Small intestine (tissue), 7 donors: ENCODE measurements around the gene MYBPH. TPM values are rescaled to one million over a fixed set of nuclear protein-coding genes. Genes with fewer than 3 reads are reported as not detected.

Experiments used
- DNase-seq, 2 donors: peaks; one replicate each; pipeline versions ENCODE4 v3.0.0 to v3.0.0-alpha.2; 2013
- FAIRE-seq: peaks from 2 replicates; lab custom pipeline; 2012; peaks lifted over from hg19 to GRCh38; lab: Jason Lieb, UNC
- H3K27ac ChIP-seq, 3 donors: one replicate each; pipeline ENCODE4 v1.5.1; 2013; ENCODE audit warnings: low read length in 2 of 3, mild to moderate bottlenecking in 2 of 3, control low read depth in 1 of 3, inconsistent platforms in 1 of 3, low read depth in 1 of 3, moderate library complexity in 1 of 3
- H3K27me3 ChIP-seq, 3 donors: one replicate each; pipeline ENCODE4 v1.6.1; 2013; ENCODE audit warnings: low read length in 3 of 3, inconsistent platforms in 1 of 3; ENCODE audit not compliant: control insufficient read depth in 3 of 3, insufficient read depth in 3 of 3
- H3K36me3 ChIP-seq, 3 donors: one replicate each; pipeline ENCODE4 v1.6.1; 2013; ENCODE audit warnings: low read length in 3 of 3, inconsistent platforms in 1 of 3, low read depth in 1 of 3, mild to moderate bottlenecking in 1 of 3, moderate library complexity in 1 of 3; ENCODE audit not compliant: control insufficient read depth in 3 of 3, insufficient read depth in 2 of 3
- H3K4me1 ChIP-seq, 3 donors: one replicate each; pipeline ENCODE4 v1.6.1; 2013; ENCODE audit warnings: low read length in 2 of 3, inconsistent platforms in 1 of 3, low read depth in 1 of 3, mild to moderate bottlenecking in 1 of 3, moderate library complexity in 1 of 3; ENCODE audit not compliant: control insufficient read depth in 3 of 3, insufficient read depth in 2 of 3
- H3K4me3 ChIP-seq, 3 donors: one replicate each; pipeline ENCODE4 v1.5.1; 2013; ENCODE audit warnings: low read length in 3 of 3, control low read depth in 1 of 3, inconsistent platforms in 1 of 3, low read depth in 1 of 3, mild to moderate bottlenecking in 1 of 3, moderate library complexity in 1 of 3
- H3K9me3 ChIP-seq, 2 donors: one replicate each; pipeline ENCODE4 v1.6.1; 2013; ENCODE audit warnings: low read depth in 1 of 2, low read length in 1 of 2; ENCODE audit not compliant: control insufficient read depth in 2 of 2, insufficient read depth in 1 of 2
- WGBS, 3 donors: extraction: QIAGEN DNeasy Blood & Tissue Kit; methylation state at CpG; one replicate each; pipeline ENCODE4 v1.1.7; 2013; 5-methylcytosine and 5-hydroxymethylcytosine counted together
- polyA plus RNA-seq, 4 donors: library from polyadenylated mRNA; stranded (reverse) in 3 of 4; unstranded in 1 of 4; fragments of 200-250 nt in 3 of 4; fragments of 120-200 nt in 1 of 4; gene quantifications; one replicate each; pipeline versions ENCODE4 v1.2.1 to v1.2.3, GENCODE V29; 2013
- donor health status: healthy with polysubstance abuse.
- donor health status: control.
- donor health status: control.
- donor health status: Bipolar disorder and iron deficiency.
- donor health status: healthy.

Gene MYBPH
- polyA plus RNA-seq, 4 donors = 1.1 TPM; not detected in 3

DNA sequence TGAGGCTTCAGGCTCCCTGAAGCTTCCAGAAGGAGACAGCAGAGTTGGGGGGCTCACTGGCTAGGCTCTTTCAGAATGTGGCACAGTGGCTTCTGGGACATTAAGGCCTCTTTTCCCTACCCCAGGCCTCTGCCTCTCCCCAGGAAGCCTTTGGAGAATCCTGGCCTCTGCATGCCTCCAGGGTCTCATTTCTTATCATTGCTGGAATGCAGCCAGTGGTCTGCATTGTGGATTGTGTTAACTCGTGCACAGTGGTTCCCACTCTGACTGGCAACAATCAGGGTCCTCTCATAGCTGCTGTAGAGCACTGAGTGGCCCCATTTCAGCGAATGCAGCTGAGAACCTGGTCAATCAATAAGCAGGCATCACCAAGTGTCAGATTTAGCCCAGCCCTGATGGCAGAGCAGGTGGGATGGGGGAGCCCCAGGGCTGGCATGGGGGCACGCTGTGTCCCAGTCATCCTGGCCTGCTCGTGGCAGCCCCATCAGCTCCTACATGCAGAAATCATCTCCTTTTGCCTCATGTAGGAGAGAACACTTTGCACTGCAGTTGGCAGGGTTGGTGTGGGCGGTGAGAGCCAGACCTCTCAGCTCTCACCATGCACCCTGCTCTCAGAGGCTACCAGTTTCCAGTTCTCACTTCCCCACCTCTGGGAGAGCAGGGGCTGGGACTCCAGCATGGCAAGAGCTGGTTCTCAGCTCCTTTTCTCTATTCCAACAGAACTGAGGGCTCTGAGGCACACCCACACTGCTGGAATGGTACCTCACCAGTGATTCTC is 34.7 kb downstream of the MYBPH start:
- Histone ChIP-seq H3K27me3 (no peaks in the 10 kb centered on the region), H3K27ac (no peak overlapping the region), H3K36me3 (no peaks in the 10 kb centered on the region), H3K4me3 (no peak overlapping the region), H3K9me3 (peaks cover 0 to 3% of the 10 kb centered on the region in 2 donors), H3K4me1 (peaks cover 0 to under 1% (median 0%) of the 10 kb centered on the region in 3 donors)
- WGBS, 3 donors = 47 to 70% (median 60%) methylated on average over 5 of the region's 5 CpGs
- DNase-seq (no peak), FAIRE-seq (no peak)

DNA sequence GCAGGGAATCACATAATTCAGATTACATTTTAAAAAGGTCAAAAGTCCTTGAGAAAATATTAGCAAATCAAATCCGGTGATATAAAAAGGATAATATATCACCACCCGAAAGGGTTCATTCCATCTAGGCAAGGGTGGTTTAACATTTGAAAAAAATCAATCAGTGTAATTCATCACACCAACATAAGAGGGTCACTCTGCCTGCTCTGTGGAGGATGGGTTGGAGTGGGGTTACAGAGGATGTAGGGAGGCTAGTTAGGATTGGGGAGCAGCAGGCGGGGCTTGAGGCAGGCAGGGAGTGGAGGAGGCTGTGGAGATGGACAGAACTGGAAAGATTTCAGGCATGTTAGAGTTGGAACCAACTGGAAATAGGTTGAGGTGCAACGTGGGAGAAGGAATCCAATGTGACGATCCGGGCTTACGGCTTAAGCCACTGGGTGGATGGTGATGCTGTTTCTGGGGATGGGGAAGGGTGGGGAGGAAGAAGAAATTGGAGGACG is 35.6 kb downstream of the MYBPH start:
- DNase-seq = no peak
- no peak for FAIRE-seq
- WGBS, 3 donors = 76 to 83% (median 78%) methylated on average over 8 of the region's 8 CpGs
- Histone ChIP-seq H3K4me1 (peaks cover 0 to 3% (median 0%) of the 10 kb centered on the region in 3 donors), H3K27ac (no peak overlapping the region), H3K36me3 (no peaks in the 10 kb centered on the region), H3K9me3 (peaks cover 0 to 3% of the 10 kb centered on the region in 2 donors), H3K4me3 (no peak overlapping the region), H3K27me3 (no peaks in the 10 kb centered on the region)

DNA sequence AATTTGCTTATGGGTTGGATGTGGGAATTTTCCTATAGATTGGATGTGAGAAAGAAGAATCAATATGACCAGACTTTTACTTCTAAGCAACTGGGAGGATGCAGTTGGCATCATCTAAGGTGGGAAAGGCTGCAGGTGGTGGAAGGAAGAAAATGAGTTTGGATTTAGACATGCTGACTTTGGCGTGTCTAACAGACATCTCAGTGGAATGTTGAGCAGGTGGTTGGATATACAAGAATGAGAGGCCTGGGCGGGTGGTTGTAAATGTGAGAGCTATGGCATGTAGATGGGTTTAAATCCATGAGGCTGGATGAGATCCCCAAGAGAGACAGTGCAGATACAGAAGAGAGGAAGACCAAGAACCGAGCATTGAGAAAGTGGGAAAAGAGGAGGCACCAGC is 37.6 kb downstream of the MYBPH start:
- FAIRE-seq = no peak
- Histone ChIP-seq H3K4me1 (peaks cover 0 to 3% (median 0%) of the 10 kb centered on the region in 3 donors), H3K36me3 (no peaks in the 10 kb centered on the region), H3K9me3 (peaks cover 0 to 2% of the 10 kb centered on the region in 2 donors), H3K4me3 (no peak overlapping the region), H3K27me3 (no peaks in the 10 kb centered on the region), H3K27ac (no peak overlapping the region)
- WGBS, 3 donors = 63 to 79% (median 72%) methylated on average over 3 of the region's 3 CpGs
- DNase-seq = no peak

DNA sequence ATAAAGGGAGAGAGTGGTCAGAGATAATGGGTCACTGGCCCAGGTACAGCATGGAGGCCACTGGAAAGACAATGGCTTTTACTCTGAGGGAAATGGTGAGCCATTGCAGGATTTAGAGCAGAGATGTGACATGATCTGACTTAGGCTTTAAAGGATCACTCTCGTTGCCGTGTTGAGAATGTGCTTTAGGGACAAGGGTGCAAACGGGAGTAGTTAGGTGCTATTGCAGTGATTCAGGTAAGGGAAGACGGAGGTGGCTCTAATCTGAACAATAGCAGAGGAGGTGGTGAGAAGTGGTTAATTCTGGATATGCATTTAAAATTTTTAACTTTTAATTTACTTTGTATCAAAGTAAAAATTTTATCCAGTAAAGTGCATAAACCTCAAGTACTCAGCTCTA is 38.3 kb downstream of the MYBPH start:
- no peak for FAIRE-seq
- 89 to 91% (median 90%) methylated on average over 4 of the region's 4 CpGs for WGBS, 3 donors

DNA sequence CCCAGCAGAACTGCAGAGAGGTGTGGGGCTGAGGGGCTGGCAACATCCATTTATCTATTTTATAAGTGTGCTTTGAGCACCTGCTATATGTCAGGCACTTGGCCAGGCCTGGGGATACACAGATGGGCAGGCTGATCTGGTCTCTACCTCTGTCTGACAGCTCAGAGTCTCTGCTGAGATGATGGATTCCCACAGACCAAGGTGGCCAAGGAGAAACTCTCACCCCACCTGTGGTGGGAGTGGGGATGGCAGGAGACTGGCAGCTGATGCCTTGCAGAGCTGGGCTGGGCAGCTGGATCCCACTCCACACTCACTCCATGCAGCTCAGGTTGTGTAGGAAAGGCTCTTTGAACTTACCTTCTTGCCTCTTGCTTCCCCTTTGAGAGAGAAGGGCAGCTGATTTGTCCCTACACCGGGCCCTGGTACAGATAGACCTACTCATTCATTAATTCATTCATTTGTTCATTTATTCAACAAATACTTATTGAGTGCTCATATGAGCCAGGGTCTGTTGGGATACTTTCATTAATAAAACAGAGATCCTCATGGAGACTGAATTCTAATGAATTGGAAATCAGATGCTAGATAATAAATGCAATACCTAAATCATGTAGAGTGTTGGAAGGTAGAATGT is 39.1 kb downstream of the MYBPH start:
- FAIRE-seq (no peak), DNase-seq (no peak)
- no peak overlapping the region for H3K4me3 ChIP-seq
- no peaks in the 10 kb centered on the region for H3K36me3 ChIP-seq
- no peak overlapping the region for H3K27ac ChIP-seq
- peaks cover 0 to 3% (median 0%) of the 10 kb centered on the region in 3 donors for H3K4me1 ChIP-seq
- no peaks in the 10 kb centered on the region for H3K27me3 ChIP-seq
- no peaks in the 10 kb centered on the region for H3K9me3 ChIP-seq
- 88 to 91% (median 89%) methylated on average over 1 of the region's 1 CpG for WGBS, 3 donors

More for the DNA sequence above, 38.3 kb downstream of the MYBPH start:
- Histone ChIP-seq H3K27ac (no peak overlapping the region), H3K36me3 (no peaks in the 10 kb centered on the region), H3K9me3 (no peaks in the 10 kb centered on the region), H3K4me3 (no peak overlapping the region), H3K4me1 (peaks cover 0 to 3% (median 0%) of the 10 kb centered on the region in 3 donors), H3K27me3 (no peaks in the 10 kb centered on the region)
- DNase-seq = no peak

DNA sequence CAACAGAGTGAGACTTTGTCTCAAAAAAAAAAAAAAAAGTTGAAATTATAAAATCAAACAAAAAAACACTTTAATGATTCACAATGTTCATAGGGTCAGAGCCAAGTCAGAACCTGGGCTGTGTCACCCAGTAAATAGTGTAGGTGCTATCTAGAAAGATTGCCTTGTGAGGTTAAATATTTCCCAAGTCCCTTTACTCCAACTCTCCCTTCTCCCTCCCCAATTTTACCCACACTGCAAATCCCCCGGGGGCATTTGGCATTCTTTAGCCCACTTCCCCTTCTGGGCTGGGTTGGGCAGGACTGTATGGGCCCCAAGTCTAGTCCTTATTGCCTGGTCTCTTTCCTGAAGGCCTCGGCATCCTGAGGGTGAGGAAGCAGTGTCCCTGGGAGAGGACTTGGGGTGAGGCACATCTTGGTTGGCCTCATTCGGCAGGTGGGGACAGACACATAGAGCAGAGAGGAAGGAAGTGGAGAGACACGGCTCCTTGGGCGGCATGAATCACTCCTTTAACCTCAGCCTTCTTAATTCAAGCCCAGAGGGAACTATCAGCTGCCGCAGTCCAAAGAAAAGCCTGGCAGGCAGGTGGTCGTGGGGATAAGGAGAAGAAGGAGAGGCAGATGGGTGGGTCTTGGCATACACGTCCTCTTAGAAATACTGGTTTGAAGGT is 39.9 kb downstream of the MYBPH start:
- 19 to 36% (median 23%) methylated on average over 8 of the region's 8 CpGs for WGBS, 3 donors
- peak in 1 of 2 donors; percentile 32 for DNase-seq
- no peak overlapping the region for H3K27ac ChIP-seq
- H3K9me3 ChIP-seq = no peaks in the 10 kb centered on the region
- peaks cover 0 to 3% (median 0%) of the 10 kb centered on the region in 3 donors for H3K4me1 ChIP-seq
- H3K4me3 ChIP-seq = no peak overlapping the region
- no peaks in the 10 kb centered on the region for H3K27me3 ChIP-seq
- FAIRE-seq = no peak
- no peaks in the 10 kb centered on the region for H3K36me3 ChIP-seq

DNA sequence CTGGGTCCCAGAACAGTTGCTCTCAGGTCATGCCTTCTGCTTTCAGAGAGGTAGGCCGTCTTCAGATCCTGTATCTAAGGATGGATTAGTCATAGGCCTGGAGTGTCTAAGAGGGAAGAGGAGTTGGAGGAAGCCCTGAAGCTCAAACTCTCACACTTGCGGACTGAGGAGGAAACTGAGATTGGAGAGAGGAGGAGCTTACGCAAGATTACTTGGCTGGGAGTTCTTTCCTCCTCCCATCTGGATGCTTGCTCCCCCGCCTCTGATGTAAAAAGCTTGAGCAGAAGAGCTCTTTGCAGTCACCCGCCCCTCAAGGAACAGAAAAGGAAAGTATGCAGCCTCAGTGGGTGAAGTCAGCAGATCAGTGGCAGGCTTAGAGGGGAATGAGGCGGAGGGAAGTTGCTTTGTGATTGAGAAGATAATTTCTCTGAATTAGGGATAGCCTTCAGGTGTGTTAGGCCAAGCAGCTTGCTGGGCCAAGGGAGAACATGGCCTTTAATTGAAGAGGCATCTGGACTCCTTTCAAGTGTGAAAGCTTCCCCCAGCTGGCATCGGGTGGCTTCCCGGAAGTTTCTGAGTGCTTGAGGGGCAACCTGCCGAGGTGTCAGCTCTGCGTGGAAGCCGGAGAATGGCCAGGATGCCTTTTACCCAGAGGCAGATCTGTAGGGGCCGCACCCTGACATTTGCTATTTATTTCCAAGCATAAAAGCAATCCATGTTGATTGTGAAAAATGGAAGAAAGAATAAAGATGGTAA is 41.5 kb downstream of the MYBPH start:
- H3K9me3 ChIP-seq = no peaks in the 10 kb centered on the region
- FAIRE-seq (no peak), DNase-seq (no peak)
- H3K36me3 ChIP-seq = no peaks in the 10 kb centered on the region
- 69 to 87% (median 78%) methylated on average over 12 of the region's 12 CpGs for WGBS, 3 donors
- peak overlapping the region in 1 of 3 donors; percentile 18 for H3K27ac ChIP-seq
- peaks cover 0 to 3% (median 0%) of the 10 kb centered on the region in 3 donors for H3K4me1 ChIP-seq
- H3K27me3 ChIP-seq = no peaks in the 10 kb centered on the region
- no peak overlapping the region for H3K4me3 ChIP-seq
